ENCODE results near the gene PDXK. TPM values are rescaled to one million over a fixed set of nuclear protein-coding genes. Genes with fewer than 3 reads are reported as not detected.

Gene PDXK
- polyA plus RNA-seq, 4 donors: 66.1 to 95.8 (median 78.7) TPM

- no peak for DNase-seq (ENCODE audit: low read depth in 4 of 4, low spot score in 2 of 4)
These were observed 2.3 kb downstream of the PDXK start for GRCh38 chr21:43721206-43721605.

GRCh38 chr21:43721939-43722338 lies 3.0 kb downstream of the PDXK start:
- no peak for DNase-seq (ENCODE audit: low read depth in 4 of 4, low spot score in 2 of 4)

GRCh38 chr21:43723648-43724047 lies 4.7 kb downstream of the PDXK start:
- DNase-seq (ENCODE audit: low read depth in 4 of 4, low spot score in 2 of 4): no peak

- DNase-seq (ENCODE audit: low read depth in 4 of 4, low spot score in 2 of 4): no peak
These were observed 8.0 kb downstream of the PDXK start for GRCh38 chr21:43726686-43727518.

- no peak for DNase-seq (ENCODE audit: low read depth in 4 of 4, low spot score in 2 of 4)
These were observed 8.7 kb downstream of the PDXK start for GRCh38 chr21:43727519-43728153.

GRCh38 chr21:43728154-43728466 lies 9.2 kb downstream of the PDXK start:
- DNase-seq (ENCODE audit: low read depth in 4 of 4, low spot score in 2 of 4): no peak

- peak in 3 of 4 donors; percentile 71 to 80 (median 79) for DNase-seq (ENCODE audit: low read depth in 4 of 4, low spot score in 2 of 4)
These were observed 9.8 kb downstream of the PDXK start for GRCh38 chr21:43728467-43729390.

GRCh38 chr21:43731476-43731875 lies 12.5 kb downstream of the PDXK start:
- no peak for DNase-seq (ENCODE audit: low read depth in 4 of 4, low spot score in 2 of 4)

GRCh38 chr21:43731891-43732711 lies 13.2 kb downstream of the PDXK start:
- no peak for DNase-seq (ENCODE audit: low read depth in 4 of 4, low spot score in 2 of 4)

- no peak for DNase-seq (ENCODE audit: low read depth in 4 of 4, low spot score in 2 of 4)
These were observed 14.1 kb downstream of the PDXK start for GRCh38 chr21:43733060-43733459.

GRCh38 chr21:43733529-43734071 lies 14.7 kb downstream of the PDXK start:
- no peak for DNase-seq (ENCODE audit: low read depth in 4 of 4, low spot score in 2 of 4)

GRCh38 chr21:43734131-43734927 lies 15.4 kb downstream of the PDXK start:
- no peak for DNase-seq (ENCODE audit: low read depth in 4 of 4, low spot score in 2 of 4)

- no peak for DNase-seq (ENCODE audit: low read depth in 4 of 4, low spot score in 2 of 4)
These were observed 15.9 kb downstream of the PDXK start for GRCh38 chr21:43734928-43735229.

GRCh38 chr21:43735236-43736091 lies 16.5 kb downstream of the PDXK start:
- DNase-seq (ENCODE audit: low read depth in 4 of 4, low spot score in 2 of 4): no peak

GRCh38 chr21:43736224-43736883 lies 17.4 kb downstream of the PDXK start:
- DNase-seq (ENCODE audit: low read depth in 4 of 4, low spot score in 2 of 4): no peak

- no peak for DNase-seq (ENCODE audit: low read depth in 4 of 4, low spot score in 2 of 4)
These were observed 18.4 kb downstream of the PDXK start for GRCh38 chr21:43737158-43737950.
